ENCODE measurements around the gene CCDC83.

Gene CCDC83

GRCh38 chr11:85935751-85936150 lies 80.6 kb downstream of the CCDC83 start:
- H3K4me3 ChIP-seq (ENCODE audit: control insufficient read depth, low read depth, low read length): no peak overlapping the region
- no peak for TF ChIP-seq CTCF (conservative IDR thresholded peaks at IDR 0.05; ENCODE audit: control insufficient read depth, insufficient read depth, low read depth, low read length)
- DNase-seq (ENCODE audit: low read depth): no peak

- no peak overlapping the region for H3K4me3 ChIP-seq (ENCODE audit: control insufficient read depth, low read depth, low read length)
- TF ChIP-seq CTCF (conservative IDR thresholded peaks at IDR 0.05; ENCODE audit: control insufficient read depth, insufficient read depth, low read depth, low read length): no peak
- DNase-seq (ENCODE audit: low read depth): no peak
Measured at GRCh38 chr11:85937835-85938234, 82.7 kb downstream of the CCDC83 start.

- no peak for DNase-seq (ENCODE audit: low read depth)
- no peak for TF ChIP-seq CTCF (conservative IDR thresholded peaks at IDR 0.05; ENCODE audit: control insufficient read depth, insufficient read depth, low read depth, low read length)
- no peak overlapping the region for H3K4me3 ChIP-seq (ENCODE audit: control insufficient read depth, low read depth, low read length)
Measured at GRCh38 chr11:85939099-85940015, 84.2 kb downstream of the CCDC83 start.

- no peak overlapping the region for H3K4me3 ChIP-seq (ENCODE audit: control insufficient read depth, low read depth, low read length)
- TF ChIP-seq CTCF (conservative IDR thresholded peaks at IDR 0.05; ENCODE audit: control insufficient read depth, insufficient read depth, low read depth, low read length): peak; percentile 77
- DNase-seq (ENCODE audit: low read depth): peak; percentile 74
Measured at GRCh38 chr11:85941380-85941973, 86.3 kb downstream of the CCDC83 start.

- no peak for TF ChIP-seq CTCF (conservative IDR thresholded peaks at IDR 0.05; ENCODE audit: control insufficient read depth, insufficient read depth, low read depth, low read length)
- no peak for DNase-seq (ENCODE audit: low read depth)
- no peak overlapping the region for H3K4me3 ChIP-seq (ENCODE audit: control insufficient read depth, low read depth, low read length)
Measured at GRCh38 chr11:85945296-85945695, 90.1 kb downstream of the CCDC83 start.

GRCh38 chr11:85945788-85946187 lies 90.6 kb downstream of the CCDC83 start:
- DNase-seq (ENCODE audit: low read depth): no peak
- no peak overlapping the region for H3K4me3 ChIP-seq (ENCODE audit: control insufficient read depth, low read depth, low read length)
- TF ChIP-seq CTCF (conservative IDR thresholded peaks at IDR 0.05; ENCODE audit: control insufficient read depth, insufficient read depth, low read depth, low read length): no peak
